GM23248 (cell line): Measurements from ENCODE around the gene NMT2. TPM values are rescaled to one million over a fixed set of nuclear protein-coding genes. Genes with fewer than 3 reads are reported as not detected.

Experiments
- DNase-seq: peaks from one replicate; pipeline ENCODE4 v3.0.0-alpha.2; 2015
- H2AFZ ChIP-seq: fragments of 200-600 bp; sonication (generic); 2 replicates; pipeline ENCODE4 v1.6.1; 2016; ENCODE audit warnings: antibody characterized with exemption
- H3F3A ChIP-seq: fragments of 200-600 bp; sonication (generic); 2 replicates; pipeline ENCODE4 v1.6.1; 2016; ENCODE audit warnings: mild to moderate bottlenecking, antibody characterized with exemption, mixed run types; ENCODE audit not compliant: insufficient read depth
- H3K27ac ChIP-seq: fragments of 200-600 bp; sonication (generic); 2 replicates; pipeline ENCODE4 v1.5.1; 2016; ENCODE audit warnings: mild to moderate bottlenecking
- H3K27me3 ChIP-seq: fragments of 200-600 bp; sonication (generic); replicated peaks from 2 replicates; pipeline ENCODE4 v1.6.1; 2016; ENCODE audit warnings: mild to moderate bottlenecking; ENCODE audit not compliant: insufficient read depth
- H3K36me3 ChIP-seq: fragments of 200-600 bp; sonication (generic); 2 replicates; pipeline ENCODE4 v1.6.1; 2016; ENCODE audit warnings: low read depth, mild to moderate bottlenecking
- H3K4me1 ChIP-seq: fragments of 200-600 bp; sonication (generic); 2 replicates; pipeline ENCODE4 v1.6.1; 2016; ENCODE audit warnings: mild to moderate bottlenecking; ENCODE audit not compliant: insufficient read depth
- H3K4me2 ChIP-seq: fragments of 200-600 bp; sonication (generic); one replicate; pipeline ENCODE4 v1.6.1; 2016; ENCODE audit warnings: mild to moderate bottlenecking; ENCODE audit not compliant: unreplicated experiment
- H3K4me3 ChIP-seq: fragments of 200-600 bp; sonication (generic); 2 replicates; pipeline ENCODE4 v1.5.1; 2016; ENCODE audit warnings: mild to moderate bottlenecking
- H3K79me2 ChIP-seq: fragments of 200-600 bp; sonication (generic); 2 replicates; pipeline ENCODE4 v1.6.1; 2016; ENCODE audit warnings: mild to moderate bottlenecking; ENCODE audit not compliant: insufficient read depth
- H3K9ac ChIP-seq: fragments of 200-600 bp; sonication (generic); 2 replicates; pipeline ENCODE4 v1.6.1; 2016; ENCODE audit warnings: mild to moderate bottlenecking
- H3K9me2 ChIP-seq: fragments of 200-600 bp; sonication (generic); 2 replicates; pipeline ENCODE4 v1.6.1; 2016; ENCODE audit warnings: mixed run types, mild to moderate bottlenecking, moderate library complexity; ENCODE audit not compliant: insufficient read depth
- H3K9me3 ChIP-seq: fragments of 200-600 bp; sonication (generic); one replicate; pipeline ENCODE4 v1.6.1; 2017; ENCODE audit warnings: low read depth
- H4K20me1 ChIP-seq: fragments of 200-600 bp; sonication (generic); 2 replicates; pipeline ENCODE4 v1.6.0; 2016; ENCODE audit not compliant: insufficient read depth
- EZH2 ChIP-seq: fragments of 200-600 bp; sonication (generic); IDR thresholded peaks from 2 replicates; pipeline ENCODE4 v1.6.1; 2018; ENCODE audit warnings: antibody characterized with exemption, mild to moderate bottlenecking; ENCODE audit not compliant: insufficient read depth, poor library complexity, severe bottlenecking
- EZH2phosphoT487 ChIP-seq: fragments of 200-600 bp; sonication (generic); IDR thresholded peaks from 2 replicates; pipeline ENCODE4 v1.6.1; 2018; ENCODE audit warnings: antibody characterized with exemption, moderate library complexity, mild to moderate bottlenecking, low read depth; ENCODE audit not compliant: insufficient read depth
- WGBS, 2 experiments: methylation state at CpG; one replicate each; pipeline ENCODE4 v1.1.6; 2015 to 2017; ENCODE audit warnings: low lambda C conversion rate in 2 of 2, low coverage in 1 of 2; ENCODE audit errors: missing lambda C conversion rate in 2 of 2; 5-methylcytosine and 5-hydroxymethylcytosine counted together
- in situ Hi-C: fragments of 300-500 bp; cut with MboI; formaldehyde crosslinking; loops from 2 replicates; pipeline ENCODE4 v1.15.0; 2020
- polyA plus RNA-seq: library from polyadenylated mRNA; unstranded; fragments of >200 nt; fragmentation: Nextera tagmentation; extraction: Ambion mirVana; gene quantifications from 2 replicates; pipeline ENCODE4 v1.2.1, GENCODE V29; 2016
- total RNA-seq: library from RNA; depleted of rRNA; stranded (reverse); fragments of >200 nt; shearing (Covaris generic); gene quantifications from 2 replicates; pipeline ENCODE4 v1.2.3, GENCODE V29; 2014

Gene NMT2
- total and polyA plus RNA-seq, 2 experiments from 2014 or later = 26.3 to 35.9 TPM

GRCh38 chr10:15169555-15170401, 1.3 kb upstream of the NMT2 start:
- Histone ChIP-seq H3K79me2 (peaks cover 32% of the 10 kb centered on the region), H3K9ac (no peak overlapping the region), H3K36me3 (no peaks in the 10 kb centered on the region), H3F3A (0 out of 2 replicates have a peak, but pooled peaks cover 11% of the 10 kb centered on the region), H4K20me1 (0 out of 2 replicates have a peak, but pooled peaks cover 4% of the 10 kb centered on the region), H3K27ac (no peak overlapping the region), H2AFZ (peak overlapping the region; percentile 85), H3K4me1 (peaks cover 16% of the 10 kb centered on the region), H3K9me3 (no peaks in the 10 kb centered on the region), H3K4me3 (no peak overlapping the region), H3K9me2 (no peaks in the 10 kb centered on the region), H3K27me3 (no peaks in the 10 kb centered on the region), H3K4me2 (no peak overlapping the region)
- in situ Hi-C loops = no loop called here
- WGBS, 2 experiments = 70 to 72% methylated on average over 16 of the region's 16 CpGs
- DNase-seq = no peak
- TF ChIP-seq EZH2phosphoT487 = no peak
- TF ChIP-seq EZH2 = no peak

GRCh38 chr10:15168786-15169554, 477 bp upstream of the NMT2 start:
- 0 out of 2 replicates have a peak, but pooled peaks cover 11% of the 10 kb centered on the region for H3F3A ChIP-seq
- H3K9me2 ChIP-seq = no peaks in the 10 kb centered on the region
- in situ Hi-C loops = no loop called here
- 0 out of 2 replicates have a peak, but pooled peaks cover 4% of the 10 kb centered on the region for H4K20me1 ChIP-seq
- no peak overlapping the region for H3K27ac ChIP-seq
- WGBS, 2 experiments = 13 to 33% methylated on average over 15 to 44 of the region's 44 CpGs
- no peaks in the 10 kb centered on the region for H3K9me3 ChIP-seq
- no peaks in the 10 kb centered on the region for H3K36me3 ChIP-seq
- peaks cover 40% of the 10 kb centered on the region for H3K79me2 ChIP-seq
- no peak overlapping the region; the same call in 1 of the 2 replicates for H3K9ac ChIP-seq
- H3K4me1 ChIP-seq = peaks cover 16% of the 10 kb centered on the region
- TF ChIP-seq EZH2 = no peak
- TF ChIP-seq EZH2phosphoT487 = no peak
- H3K27me3 ChIP-seq = no peaks in the 10 kb centered on the region
- peak; percentile 98 for DNase-seq
- peak overlapping the region; percentile 55 for H3K4me2 ChIP-seq
- H2AFZ ChIP-seq = peak overlapping the region; percentile 85
- no peak overlapping the region for H3K4me3 ChIP-seq

GRCh38 chr10:15167411-15168290, 842 bp downstream of the NMT2 start:
- Histone ChIP-seq H3K9me3 (no peaks in the 10 kb centered on the region), H3K4me2 (peak overlapping the region; percentile 100), H3F3A (0 out of 2 replicates have a peak, but pooled peaks cover 11% of the 10 kb centered on the region), H3K4me3 (peak overlapping the region; percentile 98), H3K4me1 (peaks cover 16% of the 10 kb centered on the region), H3K79me2 (peaks cover 53% of the 10 kb centered on the region), H3K9ac (peak overlapping the region; percentile 83), H4K20me1 (0 out of 2 replicates have a peak, but pooled peaks cover 4% of the 10 kb centered on the region), H3K36me3 (no peaks in the 10 kb centered on the region), H3K27ac (peak overlapping the region; percentile 76), H2AFZ (peak overlapping the region; percentile 85), H3K9me2 (no peaks in the 10 kb centered on the region), H3K27me3 (no peaks in the 10 kb centered on the region)
- in situ Hi-C loops = no loop called here
- peak; percentile 74 for DNase-seq
- 3 to 6% methylated on average over 33 to 39 of the region's 54 CpGs for WGBS, 2 experiments
- TF ChIP-seq EZH2 (no peak), EZH2phosphoT487 (no peak)
